IPS-NIHi11 (cell line): ENCODE results near the gene BRD9.
A peak's percentile ranks its signal among the peaks of the same experiment; 100 is the strongest.

Experiments
- DNase-seq: peaks from one replicate; pipeline ENCODE4 v3.0.0; 2012; ENCODE audit warnings: mixed read lengths, low spot score

The BRD9 gene

GRCh38 chr5:878125-878524 lies 14.5 kb downstream of the BRD9 start:
- no peak for DNase-seq

- no peak for DNase-seq
These were observed 15.9 kb downstream of the BRD9 start for GRCh38 chr5:876398-877365.

- no peak for DNase-seq
These were observed 16.7 kb downstream of the BRD9 start for GRCh38 chr5:875931-876330.

- no peak for DNase-seq
These were observed 19.3 kb downstream of the BRD9 start for GRCh38 chr5:873328-873727.

- no peak for DNase-seq
These were observed 20.3 kb downstream of the BRD9 start for GRCh38 chr5:872301-872700.

GRCh38 chr5:871596-872298 lies 20.9 kb downstream of the BRD9 start:
- peak; percentile 4 for DNase-seq

- DNase-seq, result no peak
These were observed 21.6 kb downstream of the BRD9 start for GRCh38 chr5:870956-871355.

- DNase-seq, result no peak
These were observed 24.0 kb downstream of the BRD9 start for GRCh38 chr5:868428-869135.

- DNase-seq, result no peak
These were observed 25.2 kb downstream of the BRD9 start for GRCh38 chr5:867300-867870.

- no peak for DNase-seq
These were observed 26.8 kb downstream of the BRD9 start for GRCh38 chr5:865771-866170.

- no peak for DNase-seq
These were observed 27.5 kb downstream of the BRD9 start for GRCh38 chr5:865168-865521.

- DNase-seq, result no peak
These were observed 28.0 kb downstream of the BRD9 start for GRCh38 chr5:864492-865167.

- no peak for DNase-seq
These were observed 29.3 kb downstream of the BRD9 start for GRCh38 chr5:863244-863805.

- DNase-seq, result no peak
These were observed 30.0 kb downstream of the BRD9 start for GRCh38 chr5:862367-863243.

- DNase-seq, result no peak
These were observed 30.9 kb downstream of the BRD9 start for GRCh38 chr5:861442-862366.

- no peak for DNase-seq
These were observed 32.0 kb downstream of the BRD9 start for GRCh38 chr5:860506-861150.

GRCh38 chr5:859798-860296 lies 32.8 kb downstream of the BRD9 start:
- no peak for DNase-seq

- no peak for DNase-seq
These were observed 33.2 kb downstream of the BRD9 start for GRCh38 chr5:859391-859790.

- DNase-seq, result no peak
These were observed 33.9 kb downstream of the BRD9 start for GRCh38 chr5:858726-859125.
